ENCODE results near the gene NKAIN2.

Gene NKAIN2

DNA sequence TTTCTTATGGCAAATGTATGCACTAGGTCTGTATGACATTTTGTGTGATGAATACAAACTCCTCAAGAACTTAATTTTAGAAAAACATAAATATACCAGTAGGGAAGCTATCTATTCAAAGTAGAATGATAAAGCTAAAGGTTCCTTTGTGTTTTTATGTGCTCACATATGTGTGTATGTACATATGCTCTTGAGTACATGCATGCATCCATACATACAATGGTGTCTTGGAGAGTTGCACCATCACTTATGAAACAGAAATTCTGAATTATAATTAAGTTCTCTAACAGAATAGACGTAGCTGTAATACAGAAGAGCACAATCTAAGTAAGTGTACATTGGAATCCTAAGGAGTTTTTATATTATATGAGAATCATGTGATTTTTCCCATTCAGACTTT lies 2.3 kb downstream of the NKAIN2 start:
- H3K4me1 ChIP-seq (ENCODE audit: control insufficient read depth in 1 of 2, insufficient read depth in 2 of 2, low read length in 2 of 2) = peaks cover 3 to 10% of the 10 kb centered on the region in 2 donors
- H3K4me3 ChIP-seq (ENCODE audit: low read depth in 1 of 2, low read length in 2 of 2) = no peak overlapping the region
- H3K27me3 ChIP-seq (ENCODE audit: control insufficient read depth in 1 of 2, insufficient read depth in 2 of 2, low read length in 2 of 2) = peaks cover 12 to 30% of the 10 kb centered on the region in 2 donors
- H3K9me3 ChIP-seq (ENCODE audit: control insufficient read depth in 1 of 2, low read length in 2 of 2) = no peaks in the 10 kb centered on the region
- no peak overlapping the region for H3K27ac ChIP-seq (ENCODE audit: low read depth, low read length)
- no peak overlapping the region for H3K9ac ChIP-seq (ENCODE audit: low read depth in 1 of 2, low read length in 2 of 2)
- no peaks in the 10 kb centered on the region for H3K36me3 ChIP-seq (ENCODE audit: control insufficient read depth in 1 of 2, insufficient read depth in 2 of 2, low read length in 2 of 2)

DNA sequence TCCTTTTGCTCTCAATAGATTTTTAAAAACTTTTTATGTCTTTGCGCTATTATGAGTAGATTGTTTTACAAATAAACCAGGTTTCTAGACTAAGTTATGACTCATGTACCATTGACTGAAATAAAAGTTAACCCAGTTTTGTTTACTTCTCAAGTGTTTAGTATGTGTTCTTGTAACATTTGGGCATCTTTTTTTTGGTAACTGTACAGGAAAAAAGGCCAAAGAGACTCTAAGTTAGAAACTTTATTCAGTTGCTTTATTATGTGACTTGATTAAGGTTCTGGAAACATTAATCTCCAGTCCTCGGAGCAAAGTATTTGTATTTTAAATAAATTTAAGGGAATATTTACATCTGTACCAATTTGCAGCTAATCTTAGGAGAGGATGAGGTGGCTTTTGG lies 2.9 kb downstream of the NKAIN2 start:
- Histone ChIP-seq H3K27ac (ENCODE audit: low read depth, low read length) (no peak overlapping the region), H3K36me3 (ENCODE audit: control insufficient read depth in 1 of 2, insufficient read depth in 2 of 2, low read length in 2 of 2) (no peaks in the 10 kb centered on the region), H3K4me1 (ENCODE audit: control insufficient read depth in 1 of 2, insufficient read depth in 2 of 2, low read length in 2 of 2) (peaks cover 3 to 10% of the 10 kb centered on the region in 2 donors), H3K9ac (ENCODE audit: low read depth in 1 of 2, low read length in 2 of 2) (no peak overlapping the region), H3K9me3 (ENCODE audit: control insufficient read depth in 1 of 2, low read length in 2 of 2) (no peaks in the 10 kb centered on the region), H3K4me3 (ENCODE audit: low read depth in 1 of 2, low read length in 2 of 2) (no peak overlapping the region), H3K27me3 (ENCODE audit: control insufficient read depth in 1 of 2, insufficient read depth in 2 of 2, low read length in 2 of 2) (peaks cover 12 to 30% of the 10 kb centered on the region in 2 donors)

DNA sequence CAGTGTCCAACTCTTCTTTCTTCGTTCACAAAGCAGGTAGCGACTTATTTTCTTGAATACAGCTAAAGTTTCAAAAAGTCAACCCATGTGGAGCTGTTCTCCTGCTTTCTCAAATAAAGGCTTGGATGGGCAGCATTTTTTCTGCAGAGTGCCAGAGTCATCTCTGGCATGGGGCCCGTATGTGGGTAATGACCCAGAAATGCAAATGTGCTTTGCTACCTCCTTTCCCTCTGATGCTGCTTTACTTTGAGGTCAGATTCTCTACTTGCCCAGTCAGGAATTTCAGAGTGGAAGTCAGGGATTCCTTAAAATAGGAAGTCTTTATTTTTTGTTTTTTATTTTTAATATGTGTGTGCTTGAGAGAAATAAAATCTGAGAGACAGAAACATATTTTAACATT lies 4.9 kb downstream of the NKAIN2 start:
- H3K4me1 ChIP-seq (ENCODE audit: control insufficient read depth in 1 of 2, insufficient read depth in 2 of 2, low read length in 2 of 2) = peaks cover 3% of the 10 kb centered on the region in 2 donors
- no peak overlapping the region for H3K4me3 ChIP-seq (ENCODE audit: low read depth in 1 of 2, low read length in 2 of 2)
- H3K27me3 ChIP-seq (ENCODE audit: control insufficient read depth in 1 of 2, insufficient read depth in 2 of 2, low read length in 2 of 2) = peaks cover 12 to 22% of the 10 kb centered on the region in 2 donors
- no peak overlapping the region for H3K9ac ChIP-seq (ENCODE audit: low read depth in 1 of 2, low read length in 2 of 2)
- no peaks in the 10 kb centered on the region for H3K9me3 ChIP-seq (ENCODE audit: control insufficient read depth in 1 of 2, low read length in 2 of 2)
- no peak overlapping the region for H3K27ac ChIP-seq (ENCODE audit: low read depth, low read length)
- no peaks in the 10 kb centered on the region for H3K36me3 ChIP-seq (ENCODE audit: control insufficient read depth in 1 of 2, insufficient read depth in 2 of 2, low read length in 2 of 2)

DNA sequence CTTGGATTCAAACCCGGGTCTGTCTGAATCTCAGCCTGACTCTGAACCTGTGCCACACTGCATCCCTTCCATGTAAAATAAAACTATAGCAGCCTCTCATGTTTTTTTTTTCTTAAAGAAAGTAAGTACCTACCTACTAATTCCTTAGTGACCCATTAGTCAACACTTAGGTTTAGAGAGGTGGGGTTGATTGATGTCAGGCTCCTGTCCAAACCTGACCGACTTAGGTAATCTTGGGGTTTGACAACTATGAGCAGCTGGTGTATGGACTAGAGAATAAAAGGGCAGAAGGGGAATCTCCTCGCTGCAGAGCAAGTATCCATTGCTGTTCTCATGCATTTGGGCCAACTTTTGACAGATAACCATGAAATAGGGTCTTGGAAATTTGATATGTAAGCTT lies 6.5 kb downstream of the NKAIN2 start:
- H3K4me1 ChIP-seq (ENCODE audit: control insufficient read depth in 1 of 2, insufficient read depth in 2 of 2, low read length in 2 of 2) = no peaks in the 10 kb centered on the region
- no peaks in the 10 kb centered on the region for H3K9me3 ChIP-seq (ENCODE audit: control insufficient read depth in 1 of 2, low read length in 2 of 2)
- H3K9ac ChIP-seq (ENCODE audit: low read depth in 1 of 2, low read length in 2 of 2) = no peak overlapping the region
- no peak overlapping the region for H3K4me3 ChIP-seq (ENCODE audit: low read depth in 1 of 2, low read length in 2 of 2)
- H3K36me3 ChIP-seq (ENCODE audit: control insufficient read depth in 1 of 2, insufficient read depth in 2 of 2, low read length in 2 of 2) = no peaks in the 10 kb centered on the region
- no peak overlapping the region for H3K27ac ChIP-seq (ENCODE audit: low read depth, low read length)
- H3K27me3 ChIP-seq (ENCODE audit: control insufficient read depth in 1 of 2, insufficient read depth in 2 of 2, low read length in 2 of 2) = peaks cover 0 to 9% of the 10 kb centered on the region in 2 donors

DNA sequence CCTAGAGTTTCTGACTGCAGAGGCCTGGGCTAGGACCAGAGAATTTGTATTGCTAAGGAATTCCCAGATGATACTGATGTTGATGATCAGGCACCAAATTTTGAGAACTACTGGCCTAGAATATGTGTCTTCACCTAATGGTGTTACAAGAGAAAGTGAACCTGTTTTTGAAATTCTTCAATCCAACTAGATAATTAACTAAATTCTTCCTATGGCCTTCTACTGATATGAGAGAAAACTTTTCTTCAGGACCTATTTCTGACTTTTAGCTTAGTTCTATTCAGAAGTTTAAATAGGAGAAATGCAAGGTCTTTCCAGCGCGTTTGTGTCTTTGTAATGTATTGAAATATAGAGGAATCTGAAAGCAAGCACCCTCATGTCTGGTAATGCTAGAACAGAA lies 7.3 kb downstream of the NKAIN2 start:
- Histone ChIP-seq H3K4me3 (ENCODE audit: low read depth in 1 of 2, low read length in 2 of 2) (no peak overlapping the region), H3K27ac (ENCODE audit: low read depth, low read length) (no peak overlapping the region), H3K36me3 (ENCODE audit: control insufficient read depth in 1 of 2, insufficient read depth in 2 of 2, low read length in 2 of 2) (no peaks in the 10 kb centered on the region), H3K9me3 (ENCODE audit: control insufficient read depth in 1 of 2, low read length in 2 of 2) (no peaks in the 10 kb centered on the region), H3K9ac (ENCODE audit: low read depth in 1 of 2, low read length in 2 of 2) (no peak overlapping the region), H3K4me1 (ENCODE audit: control insufficient read depth in 1 of 2, insufficient read depth in 2 of 2, low read length in 2 of 2) (no peaks in the 10 kb centered on the region), H3K27me3 (ENCODE audit: control insufficient read depth in 1 of 2, insufficient read depth in 2 of 2, low read length in 2 of 2) (peaks cover 0 to 7% of the 10 kb centered on the region in 2 donors)

DNA sequence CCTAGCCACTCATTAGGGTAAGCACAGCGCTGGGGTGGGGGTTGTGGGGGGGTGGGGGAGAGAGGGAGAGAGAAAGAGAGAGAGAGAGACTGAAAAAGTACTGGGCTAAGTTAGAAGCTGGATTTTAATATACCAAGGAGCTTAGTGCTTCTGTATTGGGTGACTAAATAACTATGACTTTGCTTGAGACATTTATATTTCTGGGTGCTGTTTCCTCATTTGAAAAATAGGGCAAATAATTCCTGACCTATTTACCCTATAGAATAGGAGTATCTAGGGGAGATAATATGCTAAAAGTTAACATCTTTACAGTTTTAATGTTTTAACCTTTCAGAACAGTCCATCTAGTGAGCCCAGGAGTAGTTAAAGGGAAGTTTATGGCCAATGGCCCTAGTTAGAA lies 7.7 kb downstream of the NKAIN2 start:
- Histone ChIP-seq H3K36me3 (ENCODE audit: control insufficient read depth in 1 of 2, insufficient read depth in 2 of 2, low read length in 2 of 2) (no peaks in the 10 kb centered on the region), H3K27me3 (ENCODE audit: control insufficient read depth in 1 of 2, insufficient read depth in 2 of 2, low read length in 2 of 2) (peaks cover 0 to 7% of the 10 kb centered on the region in 2 donors), H3K4me1 (ENCODE audit: control insufficient read depth in 1 of 2, insufficient read depth in 2 of 2, low read length in 2 of 2) (no peaks in the 10 kb centered on the region), H3K9ac (ENCODE audit: low read depth in 1 of 2, low read length in 2 of 2) (no peak overlapping the region), H3K4me3 (ENCODE audit: low read depth in 1 of 2, low read length in 2 of 2) (no peak overlapping the region), H3K27ac (ENCODE audit: low read depth, low read length) (no peak overlapping the region), H3K9me3 (ENCODE audit: control insufficient read depth in 1 of 2, low read length in 2 of 2) (no peaks in the 10 kb centered on the region)

DNA sequence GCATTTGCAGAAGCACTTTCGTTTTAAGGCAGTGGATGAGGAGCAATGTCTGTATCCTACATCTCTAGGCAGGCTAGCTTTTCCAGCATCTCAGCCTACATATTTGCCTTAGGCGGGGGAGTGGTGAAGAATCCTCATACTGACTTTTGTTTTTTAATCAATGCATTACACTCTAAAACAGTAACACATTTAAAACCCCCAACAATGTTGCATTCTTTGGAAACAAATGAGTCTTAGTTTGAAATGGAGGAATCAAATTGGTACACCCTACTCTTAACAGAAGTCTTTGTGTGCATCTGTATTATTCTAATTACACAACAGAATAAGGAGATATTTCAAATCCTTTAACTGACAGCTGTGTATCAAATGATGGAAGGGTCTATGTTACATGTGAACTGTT lies 9.0 kb downstream of the NKAIN2 start:
- no peak overlapping the region for H3K27ac ChIP-seq (ENCODE audit: low read depth, low read length)
- H3K4me3 ChIP-seq (ENCODE audit: low read depth in 1 of 2, low read length in 2 of 2) = no peak overlapping the region

DNA sequence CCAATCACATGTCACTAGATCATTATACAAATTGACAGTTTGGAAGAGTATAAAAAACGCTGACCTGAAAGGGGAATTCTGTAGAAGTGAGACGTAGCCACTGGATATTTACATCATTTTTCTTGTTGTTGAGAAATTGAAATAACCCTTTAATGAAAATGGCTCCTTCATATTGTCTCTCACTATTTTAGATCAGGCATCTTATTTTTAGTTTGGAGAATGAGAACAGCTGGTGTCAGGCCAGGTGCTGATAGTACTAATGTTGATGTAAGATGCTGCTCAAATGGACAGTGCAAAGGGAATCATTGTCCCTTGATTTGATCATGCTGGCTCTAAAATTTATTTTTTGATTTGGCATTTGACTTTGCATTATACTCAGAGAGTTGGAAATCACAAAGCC lies 17.4 kb downstream of the NKAIN2 start:
- no peak overlapping the region for H3K27ac ChIP-seq (ENCODE audit: low read depth, low read length)
- H3K27me3 ChIP-seq (ENCODE audit: control insufficient read depth in 1 of 2, insufficient read depth in 2 of 2, low read length in 2 of 2) = no peaks in the 10 kb centered on the region
- no peaks in the 10 kb centered on the region for H3K9me3 ChIP-seq (ENCODE audit: control insufficient read depth in 1 of 2, low read length in 2 of 2)
- H3K36me3 ChIP-seq (ENCODE audit: control insufficient read depth in 1 of 2, insufficient read depth in 2 of 2, low read length in 2 of 2) = no peaks in the 10 kb centered on the region
- no peak overlapping the region for H3K4me3 ChIP-seq (ENCODE audit: low read depth in 1 of 2, low read length in 2 of 2)
- H3K9ac ChIP-seq (ENCODE audit: low read depth in 1 of 2, low read length in 2 of 2) = no peak overlapping the region
- H3K4me1 ChIP-seq (ENCODE audit: control insufficient read depth in 1 of 2, insufficient read depth in 2 of 2, low read length in 2 of 2) = no peaks in the 10 kb centered on the region

More for the DNA sequence above, 9.0 kb downstream of the NKAIN2 start:
- Histone ChIP-seq H3K4me1 (ENCODE audit: control insufficient read depth in 1 of 2, insufficient read depth in 2 of 2, low read length in 2 of 2) (no peaks in the 10 kb centered on the region), H3K9ac (ENCODE audit: low read depth in 1 of 2, low read length in 2 of 2) (no peak overlapping the region), H3K9me3 (ENCODE audit: control insufficient read depth in 1 of 2, low read length in 2 of 2) (no peaks in the 10 kb centered on the region), H3K36me3 (ENCODE audit: control insufficient read depth in 1 of 2, insufficient read depth in 2 of 2, low read length in 2 of 2) (no peaks in the 10 kb centered on the region), H3K27me3 (ENCODE audit: control insufficient read depth in 1 of 2, insufficient read depth in 2 of 2, low read length in 2 of 2) (peaks cover 0 to 7% of the 10 kb centered on the region in 2 donors)

DNA sequence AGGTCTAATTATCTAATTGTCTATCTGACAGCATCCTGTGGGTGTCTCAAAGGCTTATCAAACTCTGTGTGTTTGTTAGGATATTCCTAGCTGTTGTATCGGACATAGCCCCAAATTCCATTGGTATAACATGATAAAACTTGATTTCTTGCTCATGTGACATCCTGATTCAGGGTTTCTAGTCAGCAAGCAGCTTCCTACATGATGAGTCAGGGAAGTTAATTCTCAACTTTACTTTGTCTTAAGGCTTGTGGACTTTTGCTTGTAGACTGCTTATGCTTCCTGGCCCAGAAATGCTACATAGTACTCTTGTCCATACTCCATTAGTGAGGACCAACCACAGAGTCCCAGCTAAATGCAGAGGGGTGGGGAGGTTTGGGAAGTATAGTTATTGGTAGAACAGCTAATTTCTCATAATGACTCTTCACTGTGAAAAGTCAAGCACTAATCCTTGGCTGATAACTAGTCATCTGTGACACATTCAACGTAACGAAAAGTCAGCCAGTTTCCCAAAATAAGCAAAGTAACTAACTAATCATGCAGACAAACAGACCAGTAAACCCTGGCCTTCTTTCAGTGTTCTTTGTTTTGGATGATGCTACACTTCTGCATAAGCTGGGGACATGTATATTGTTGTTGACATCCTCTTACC lies 25.8 kb downstream of the NKAIN2 start:
- Histone ChIP-seq H3K9me3 (ENCODE audit: control insufficient read depth in 1 of 2, low read length in 2 of 2) (no peaks in the 10 kb centered on the region), H3K36me3 (ENCODE audit: control insufficient read depth in 1 of 2, insufficient read depth in 2 of 2, low read length in 2 of 2) (no peaks in the 10 kb centered on the region), H3K27ac (ENCODE audit: low read depth, low read length) (no peak overlapping the region), H3K4me1 (ENCODE audit: control insufficient read depth in 1 of 2, insufficient read depth in 2 of 2, low read length in 2 of 2) (no peaks in the 10 kb centered on the region), H3K4me3 (ENCODE audit: low read depth in 1 of 2, low read length in 2 of 2) (no peak overlapping the region), H3K9ac (ENCODE audit: low read depth in 1 of 2, low read length in 2 of 2) (no peak overlapping the region), H3K27me3 (ENCODE audit: control insufficient read depth in 1 of 2, insufficient read depth in 2 of 2, low read length in 2 of 2) (no peaks in the 10 kb centered on the region)

DNA sequence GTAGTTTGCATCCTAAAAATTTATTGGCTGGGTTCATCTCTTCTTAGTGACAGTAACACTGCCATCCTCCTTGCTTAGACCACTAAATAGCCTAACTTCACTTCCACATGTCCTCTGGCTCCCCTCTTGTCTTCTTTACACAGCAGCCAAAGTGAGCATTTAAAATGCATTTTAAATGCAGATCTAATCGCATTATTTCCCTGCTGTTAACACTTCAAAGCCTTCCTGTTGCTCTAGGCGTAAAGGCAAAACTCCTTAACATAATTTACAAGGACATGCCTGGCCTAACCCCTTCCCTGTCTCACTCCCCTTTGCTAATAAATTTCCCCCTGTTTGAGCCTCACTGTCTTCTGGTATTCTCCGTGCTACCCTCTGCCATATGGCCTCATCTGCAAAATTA lies 26.5 kb downstream of the NKAIN2 start:
- no peak overlapping the region for H3K27ac ChIP-seq (ENCODE audit: low read depth, low read length)
- H3K4me1 ChIP-seq (ENCODE audit: control insufficient read depth in 1 of 2, insufficient read depth in 2 of 2, low read length in 2 of 2) = no peaks in the 10 kb centered on the region
- no peak overlapping the region for H3K4me3 ChIP-seq (ENCODE audit: low read depth in 1 of 2, low read length in 2 of 2)
- no peaks in the 10 kb centered on the region for H3K36me3 ChIP-seq (ENCODE audit: control insufficient read depth in 1 of 2, insufficient read depth in 2 of 2, low read length in 2 of 2)
- no peaks in the 10 kb centered on the region for H3K9me3 ChIP-seq (ENCODE audit: control insufficient read depth in 1 of 2, low read length in 2 of 2)
- no peaks in the 10 kb centered on the region for H3K27me3 ChIP-seq (ENCODE audit: control insufficient read depth in 1 of 2, insufficient read depth in 2 of 2, low read length in 2 of 2)
- H3K9ac ChIP-seq (ENCODE audit: low read depth in 1 of 2, low read length in 2 of 2) = no peak overlapping the region
